Right lobe of liver (tissue), 6 donors: ENCODE measurements around the gene POLR2E. TPM values are rescaled to one million over a fixed set of nuclear protein-coding genes. Genes with fewer than 3 reads are reported as not detected.

Experiments used
- ATAC-seq, 4 donors: fragments of 200-7000 bp; cut with Tn5 transposase; one replicate each; pipeline ENCODE4 v1.9.1; 2020; ENCODE audit warnings: mild to moderate bottlenecking in 4 of 4, moderate library complexity in 4 of 4
- DNase-seq, 3 donors: peaks; one replicate each; pipeline ENCODE4 v3.0.0-alpha.2; 2020
- H3K27ac ChIP-seq, 3 donors: fragments of 200-600 bp; one replicate each; pipeline ENCODE4 v1.8.0; 2022
- H3K27me3 ChIP-seq, 2 donors: fragments of 200-600 bp; one replicate each; pipeline ENCODE4 v1.8.0; 2022
- H3K36me3 ChIP-seq, 4 donors: fragments of 200-600 bp; sonication (generic) in 1 of 4; one replicate each; pipeline versions ENCODE4 v1.5.1 to v1.8.0; 2017 to 2022; ENCODE audit warnings: control low read depth in 1 of 4
- H3K4me1 ChIP-seq, 4 donors: fragments of 200-600 bp; sonication (generic) in 1 of 4; one replicate each; pipeline versions ENCODE4 v1.5.1 to v1.8.0; 2017 to 2022; ENCODE audit warnings: control low read depth in 1 of 4
- H3K4me3 ChIP-seq, 3 donors: fragments of 200-600 bp; one replicate each; pipeline ENCODE4 v1.8.0; 2022
- H3K9me3 ChIP-seq, 4 donors: fragments of 200-600 bp; sonication (generic) in 1 of 4; one replicate each; pipeline versions ENCODE4 v1.5.1 to v1.8.0; 2017 to 2022; ENCODE audit warnings: control low read depth in 1 of 4
- CTCF ChIP-seq, 4 donors: fragments of 200-600 bp in 3 of 4; fragments of 450-650 bp in 1 of 4; IDR thresholded peaks; one replicate each; pipeline versions ENCODE4 v1.5.1 to v1.8.0; 2016 to 2022; ENCODE audit warnings: antibody characterized with exemption in 4 of 4, mild to moderate bottlenecking in 2 of 4
- POLR2A ChIP-seq: fragments of 450-650 bp; IDR thresholded peaks from one replicate; pipeline ENCODE4 v1.6.1; 2017; ENCODE audit warnings: antibody characterized with exemption, mild to moderate bottlenecking
- WGBS: methylation state at CpG from one replicate; pipeline ENCODE4 v1.1.6; 2018; ENCODE audit warnings: low coverage, low lambda C conversion rate; ENCODE audit not compliant: insufficient coverage; ENCODE audit errors: missing lambda C conversion rate; 5-methylcytosine and 5-hydroxymethylcytosine counted together
- intact Hi-C, 2 donors: fragments of 100-400 bp; cut with DNase I; formaldehyde crosslinking; loops; one replicate each; pipeline versions ENCODE4 v1.11.2 to v1.14.1; 2022
- total RNA-seq, 6 experiments: library from RNA; depleted of rRNA in 2 of 6; stranded (reverse); fragments of >200 nt in 2 of 6; fragmentation: NEBNext Ultra II Directional in 3 of 6; extraction: Animal tissue kit (Norgen Biotek cat#: 25700) in 3 of 6; gene quantifications; one replicate each; pipeline versions ENCODE4 v1.1.0 to v1.2.4, GENCODE V29; 2016 to 2023
- donor health status: DM: no; HTN: yes; CAD: no.
- donor health status: DM: no; HTN: no; CAD: no.
- donor health status: DM: no; HTN: no; CAD: no.
- donor health status: DM: no; HTN: yes; CAD: no.
- donor health status: DM: no; HTN: yes; CAD: no.

POLR2E gene
- total RNA-seq, 6 experiments from 2014 or later: 112 to 256 (median 131) TPM

GRCh38 chr19:1140272-1141027, 45.3 kb upstream of the POLR2E start:
- Histone ChIP-seq H3K4me1 (no peaks in the 10 kb centered on the region), H3K9me3 (no peaks in the 10 kb centered on the region), H3K27ac (no peak overlapping the region), H3K4me3 (no peak overlapping the region), H3K27me3 (no peaks in the 10 kb centered on the region), H3K36me3 (peaks cover 0 to 3% (median 0%) of the 10 kb centered on the region in 4 donors)
- DNase-seq: no peak
- intact Hi-C loops: no loop called here
- 100% methylated on average over 2 of the region's 39 CpGs for WGBS
- peak; percentile 2 to 58 (median 19) for ATAC-seq
- TF ChIP-seq CTCF (IDR thresholded peaks at IDR 0.05): no peak
- TF ChIP-seq POLR2A: no peak

GRCh38 chr19:1139126-1139525, 44.0 kb upstream of the POLR2E start:
- intact Hi-C loops: no loop called here
- DNase-seq: no peak
- 92% methylated on average over 14 of the region's 15 CpGs for WGBS
- no peak overlapping the region for H3K27ac ChIP-seq
- no peak overlapping the region for H3K4me3 ChIP-seq
- peaks cover 0 to 3% (median 0%) of the 10 kb centered on the region in 4 donors for H3K36me3 ChIP-seq
- no peak for ATAC-seq
- TF ChIP-seq CTCF (IDR thresholded peaks at IDR 0.05) (no peak), POLR2A (no peak)
- no peaks in the 10 kb centered on the region for H3K9me3 ChIP-seq
- H3K4me1 ChIP-seq: no peaks in the 10 kb centered on the region
- H3K27me3 ChIP-seq: no peaks in the 10 kb centered on the region

- H3K9me3 ChIP-seq: no peaks in the 10 kb centered on the region
- 60% methylated on average over 1 of the region's 11 CpGs for WGBS
- no peaks in the 10 kb centered on the region for H3K4me1 ChIP-seq
- no peaks in the 10 kb centered on the region for H3K36me3 ChIP-seq
- ATAC-seq (no peak), DNase-seq (no peak)
- no peaks in the 10 kb centered on the region for H3K27me3 ChIP-seq
- no peak overlapping the region for H3K27ac ChIP-seq
- intact Hi-C loops: no loop called here
- H3K4me3 ChIP-seq: no peak overlapping the region
- no peak for TF ChIP-seq POLR2A
- TF ChIP-seq CTCF (IDR thresholded peaks at IDR 0.05): no peak
Observed at GRCh38 chr19:1138121-1138520, 42.9 kb upstream of the POLR2E start.

- no peaks in the 10 kb centered on the region for H3K9me3 ChIP-seq
- intact Hi-C loops: no loop called here
- no peaks in the 10 kb centered on the region for H3K36me3 ChIP-seq
- no peaks in the 10 kb centered on the region for H3K4me1 ChIP-seq
- no peaks in the 10 kb centered on the region for H3K27me3 ChIP-seq
- H3K4me3 ChIP-seq: no peak overlapping the region
- ATAC-seq (no peak), DNase-seq (no peak)
- no peak overlapping the region for H3K27ac ChIP-seq
- 92% methylated on average over 12 of the region's 25 CpGs for WGBS
- TF ChIP-seq CTCF (IDR thresholded peaks at IDR 0.05): no peak
Observed at GRCh38 chr19:1136621-1137317, 41.6 kb upstream of the POLR2E start.
